ENCODE measurements around the gene NEU1.

The NEU1 gene

DNA sequence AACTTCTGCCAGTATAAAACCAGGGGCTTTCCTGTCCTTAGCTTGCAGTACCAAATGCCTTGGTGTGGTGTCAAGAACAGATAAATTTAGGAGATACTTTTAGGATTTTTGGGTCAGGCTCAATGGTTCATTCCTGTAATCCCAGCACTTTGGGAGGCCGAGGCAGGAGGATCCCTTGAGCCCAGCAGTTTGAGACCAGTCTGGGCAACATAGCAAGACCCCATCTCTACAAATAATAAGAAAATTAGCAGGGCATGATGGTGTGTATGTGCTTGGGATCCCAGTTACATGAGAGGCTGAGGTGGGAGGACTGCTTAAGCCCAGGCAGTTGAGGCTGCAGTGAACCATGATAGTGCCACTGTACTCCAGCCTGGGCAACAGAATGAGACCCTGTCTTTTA lies 42.4 kb upstream of the NEU1 start:
- no peak overlapping the region for H3K4me3 ChIP-seq (replicated peaks; ENCODE audit: low read depth, low read length)
- DNase-seq (ENCODE audit: extremely low read depth, low read depth) = no peak
- TF ChIP-seq, protein P1, sequence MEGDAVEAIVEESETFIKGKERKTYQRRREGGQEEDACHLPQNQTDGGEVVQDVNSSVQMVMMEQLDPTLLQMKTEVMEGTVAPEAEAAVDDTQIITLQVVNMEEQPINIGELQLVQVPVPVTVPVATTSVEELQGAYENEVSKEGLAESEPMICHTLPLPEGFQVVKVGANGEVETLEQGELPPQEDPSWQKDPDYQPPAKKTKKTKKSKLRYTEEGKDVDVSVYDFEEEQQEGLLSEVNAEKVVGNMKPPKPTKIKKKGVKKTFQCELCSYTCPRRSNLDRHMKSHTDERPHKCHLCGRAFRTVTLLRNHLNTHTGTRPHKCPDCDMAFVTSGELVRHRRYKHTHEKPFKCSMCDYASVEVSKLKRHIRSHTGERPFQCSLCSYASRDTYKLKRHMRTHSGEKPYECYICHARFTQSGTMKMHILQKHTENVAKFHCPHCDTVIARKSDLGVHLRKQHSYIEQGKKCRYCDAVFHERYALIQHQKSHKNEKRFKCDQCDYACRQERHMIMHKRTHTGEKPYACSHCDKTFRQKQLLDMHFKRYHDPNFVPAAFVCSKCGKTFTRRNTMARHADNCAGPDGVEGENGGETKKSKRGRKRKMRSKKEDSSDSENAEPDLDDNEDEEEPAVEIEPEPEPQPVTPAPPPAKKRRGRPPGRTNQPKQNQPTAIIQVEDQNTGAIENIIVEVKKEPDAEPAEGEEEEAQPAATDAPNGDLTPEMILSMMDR (IDR thresholded peaks at IDR 0.05; ENCODE audit: low read depth, low read length, missing control alignments) = no peak

DNA sequence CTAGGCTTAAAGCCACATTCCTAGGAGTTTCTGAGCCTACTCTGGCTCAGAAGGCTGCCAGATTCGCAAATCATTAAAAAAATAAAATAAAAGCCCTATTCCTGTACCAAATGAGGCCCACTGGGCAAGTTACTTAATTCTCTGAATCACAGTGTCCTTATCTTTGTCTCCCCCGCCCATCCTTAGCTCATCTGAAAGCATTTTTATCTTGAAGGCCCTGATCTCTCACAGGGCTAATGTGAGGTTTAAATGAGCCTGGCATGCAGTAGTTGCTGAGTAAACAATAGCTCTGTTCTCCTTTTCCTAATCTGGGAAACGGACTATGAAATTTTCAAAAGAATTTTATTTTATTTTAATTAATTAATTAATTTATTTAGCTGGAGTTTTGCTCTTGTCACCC lies 41.3 kb upstream of the NEU1 start:
- TF ChIP-seq, protein P1 (IDR thresholded peaks at IDR 0.05; ENCODE audit: low read depth, low read length, missing control alignments) = no peak
- DNase-seq (ENCODE audit: extremely low read depth, low read depth) = no peak
- no peak overlapping the region for H3K4me3 ChIP-seq (replicated peaks; ENCODE audit: low read depth, low read length)

- peak within 1 kb of the TSS; percentile 50 for H3K4me3 ChIP-seq (replicated peaks; ENCODE audit: low read depth, low read length)
- peak; percentile 86 for DNase-seq (ENCODE audit: extremely low read depth, low read depth)
- TF ChIP-seq, protein P1 (IDR thresholded peaks at IDR 0.05; ENCODE audit: low read depth, low read length, missing control alignments) = no peak
Observed at GRCh38 chr6:31901953-31902643, 39.5 kb upstream of the NEU1 start, which contains the start of gene ZBTB12. Gene ZBTB12, minus strand, starts transcription at chr6:31902086. Its CDS starts 781 bp downstream, at chr6:31901305.

GRCh38 chr6:31901415-31901952 lies 38.9 kb upstream of the NEU1 start:
- TF ChIP-seq, protein P1 (IDR thresholded peaks at IDR 0.05; ENCODE audit: low read depth, low read length, missing control alignments) = no peak
- DNase-seq (ENCODE audit: extremely low read depth, low read depth) = no peak
- H3K4me3 ChIP-seq (replicated peaks; ENCODE audit: low read depth, low read length) = peak overlapping the region; percentile 50

GRCh38 chr6:31900917-31901414 lies 38.3 kb upstream of the NEU1 start:
- peak overlapping the region; percentile 50 for H3K4me3 ChIP-seq (replicated peaks; ENCODE audit: low read depth, low read length)
- no peak for DNase-seq (ENCODE audit: extremely low read depth, low read depth)
- TF ChIP-seq, protein P1 (IDR thresholded peaks at IDR 0.05; ENCODE audit: low read depth, low read length, missing control alignments) = no peak

DNA sequence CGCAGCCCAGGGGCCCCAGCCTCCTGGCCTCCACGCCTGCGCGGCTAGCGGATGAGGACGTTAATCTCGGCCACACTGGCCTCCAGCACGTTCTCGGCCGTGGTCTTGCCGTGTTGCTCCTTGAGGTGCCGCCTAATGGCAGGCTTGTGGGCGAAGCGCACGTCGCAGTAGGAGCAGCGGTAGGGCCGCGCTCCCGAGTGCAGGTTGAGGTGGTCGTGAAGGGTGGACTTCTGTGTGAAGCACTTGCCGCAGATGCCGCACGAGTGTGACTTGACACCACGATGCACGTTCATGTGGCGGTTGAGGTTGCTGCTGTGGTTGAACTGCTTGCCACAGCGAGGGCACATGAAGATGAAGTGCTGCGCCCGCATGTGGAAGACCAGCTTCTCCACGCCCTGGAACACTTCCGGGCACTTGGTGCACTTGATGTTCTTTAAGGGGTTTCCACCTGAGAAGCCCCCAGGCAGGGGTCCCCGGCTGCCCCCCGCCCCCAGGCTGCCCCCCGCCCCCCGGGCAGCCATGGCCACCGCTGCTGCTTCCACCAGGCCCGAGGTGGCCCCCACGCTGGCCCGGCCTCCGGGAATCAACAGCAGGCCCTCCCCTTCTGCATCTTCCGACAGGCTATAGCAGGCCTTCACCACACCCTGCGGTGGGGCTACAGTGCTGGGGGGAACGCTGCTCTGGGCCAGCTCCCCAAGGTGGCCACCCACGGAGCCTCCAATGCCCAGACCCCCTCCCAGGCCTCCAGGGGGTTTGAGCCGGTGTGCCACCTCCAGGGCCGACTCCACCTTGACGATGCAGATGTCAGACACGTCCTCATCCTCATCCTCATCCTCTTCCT lies 37.5 kb upstream of the NEU1 start:
- TF ChIP-seq, protein P1 (IDR thresholded peaks at IDR 0.05; ENCODE audit: low read depth, low read length, missing control alignments) = no peak
- no peak overlapping the region for H3K4me3 ChIP-seq (replicated peaks; ENCODE audit: low read depth, low read length)
- DNase-seq (ENCODE audit: extremely low read depth, low read depth) = no peak

Data from HFF-Myc (cell line).